Stromal cell of bone marrow (primary cell): ENCODE measurements around the gene EIF6.

ENCODE experiments used
- DNase-seq: peaks from one replicate; pipeline ENCODE4 v3.0.0-alpha.2; 2012; ENCODE audit warnings: low read depth

Gene EIF6

GRCh38 chr20:35293303-35294292 is 9.0 kb upstream of the EIF6 start:
- DNase-seq: no peak

GRCh38 chr20:35292504-35293285 is 8.1 kb upstream of the EIF6 start:
- no peak for DNase-seq

GRCh38 chr20:35291654-35292503 is 7.3 kb upstream of the EIF6 start, which contains the start of gene FAM83C:
FAM83C (minus strand) TSS chr20:35292425; CDS start chr20:35292304, 121 bp downstream.
- DNase-seq: no peak

- DNase-seq: no peak
These were observed 6.4 kb upstream of the EIF6 start for GRCh38 chr20:35290887-35291417.

- DNase-seq: no peak
These were observed 5.8 kb upstream of the EIF6 start for GRCh38 chr20:35290186-35290886.

GRCh38 chr20:35288325-35289060 is 3.9 kb upstream of the EIF6 start:
- DNase-seq: no peak

- DNase-seq: no peak
These were observed 3.1 kb upstream of the EIF6 start for GRCh38 chr20:35287509-35288324.

GRCh38 chr20:35286899-35287508 is 2.4 kb upstream of the EIF6 start:
- no peak for DNase-seq

GRCh38 chr20:35286077-35286898 is 1.7 kb upstream of the EIF6 start:
- no peak for DNase-seq

GRCh38 chr20:35285806-35286076 is 1.2 kb upstream of the EIF6 start:
- DNase-seq: no peak

- no peak for DNase-seq
These were observed 627 bp upstream of the EIF6 start for GRCh38 chr20:35284992-35285805.

GRCh38 chr20:35283441-35284266 is 918 bp downstream of the EIF6 start:
- DNase-seq: no peak

- DNase-seq: no peak
These were observed 3.0 kb downstream of the EIF6 start for GRCh38 chr20:35281506-35282101.

GRCh38 chr20:35280523-35280922 is 4.0 kb downstream of the EIF6 start:
- DNase-seq: no peak

- no peak for DNase-seq
These were observed 4.9 kb downstream of the EIF6 start for GRCh38 chr20:35279533-35280174.

GRCh38 chr20:35279040-35279439 is 5.5 kb downstream of the EIF6 start:
- DNase-seq: no peak
